HepG2 (cell line): ENCODE data around the gene SH3BGRL2. TPM values are rescaled to one million over a fixed set of nuclear protein-coding genes. Genes with fewer than 3 reads are reported as not detected.
A peak's percentile ranks its signal among the peaks of the same experiment; 100 is the strongest.

Source experiments
- FLYWCH1 ChIP-seq: sonication (generic); formaldehyde crosslinking; IDR thresholded peaks from 2 replicates; pipeline ENCODE4 v1.8.1; 2023; ENCODE audit warnings: mild to moderate bottlenecking, missing genetic modification reagents
- FOXK1 ChIP-seq: sonication (generic); formaldehyde crosslinking; IDR thresholded peaks from 2 replicates; pipeline ENCODE4 v1.4.0; 2020; ENCODE audit warnings: low read depth, missing genetic modification reagents, borderline replicate concordance
- FOXK2 ChIP-seq: fragments of 450-650 bp; IDR thresholded peaks from 2 replicates; pipeline ENCODE4 v1.6.1; 2016
- ISL2 ChIP-seq: sonication (generic); formaldehyde crosslinking; IDR thresholded peaks from 2 replicates; pipeline ENCODE4 v1.5.0; 2020; ENCODE audit warnings: missing genetic modification reagents
- MLX ChIP-seq: IDR thresholded peaks from 2 replicates; pipeline ENCODE4 v1.6.1; 2016
- MXD1 ChIP-seq: sonication (generic); formaldehyde crosslinking; IDR thresholded peaks from 2 replicates; pipeline ENCODE4 v1.4.0; 2020; ENCODE audit warnings: mild to moderate bottlenecking, missing genetic modification reagents
- MXI1 ChIP-seq: IDR thresholded peaks from 3 replicates; pipeline ENCODE4 v1.6.1; 2012; ENCODE audit warnings: low read depth, low read length, inconsistent platforms, borderline replicate concordance
- PAXIP1 ChIP-seq: sonication (generic); formaldehyde crosslinking; conservative IDR thresholded peaks from 2 replicates; pipeline ENCODE4 v1.4.0; 2020; ENCODE audit warnings: mild to moderate bottlenecking, missing genetic modification reagents, moderate library complexity
- RFX3 ChIP-seq: IDR thresholded peaks from 2 replicates; pipeline ENCODE4 v1.6.1; 2016; ENCODE audit warnings: missing biosample characterization, missing genetic modification reagents
- TCF7 ChIP-seq: sonication (generic); IDR thresholded peaks from 2 replicates; pipeline ENCODE4 v1.6.1; 2016; ENCODE audit warnings: antibody characterized with exemption, low read depth
- TEAD3 ChIP-seq: optimal IDR thresholded peaks from 2 replicates; pipeline ENCODE3; 2016; ENCODE audit warnings: borderline replicate concordance
- TFAP4 ChIP-seq: sonication (generic); IDR thresholded peaks from 2 replicates; pipeline ENCODE4 v1.6.1; 2016; ENCODE audit warnings: low read depth, borderline replicate concordance
- ZBTB10 ChIP-seq: sonication (generic); formaldehyde crosslinking; IDR thresholded peaks from 2 replicates; pipeline ENCODE4 v1.4.0; 2020; ENCODE audit warnings: missing genetic modification reagents, borderline replicate concordance
- ZBTB14 ChIP-seq: sonication (generic); formaldehyde crosslinking; IDR thresholded peaks from 2 replicates; pipeline ENCODE4 v1.4.0; 2020; ENCODE audit warnings: missing genetic modification reagents
- ZFP36L2 ChIP-seq: sonication (generic); formaldehyde crosslinking; IDR thresholded peaks from 2 replicates; pipeline ENCODE4 v1.4.0; 2020; ENCODE audit warnings: missing genetic modification reagents
- ZMAT3 ChIP-seq: sonication (generic); formaldehyde crosslinking; conservative IDR thresholded peaks from 2 replicates; pipeline ENCODE4 v1.7.0; 2021; ENCODE audit warnings: missing genetic modification reagents
- ZNF138 ChIP-seq: sonication (generic); formaldehyde crosslinking; IDR thresholded peaks from 2 replicates; pipeline ENCODE4 v1.5.0; 2020; ENCODE audit warnings: mild to moderate bottlenecking, low read depth, missing genetic modification reagents
- ZNF678 ChIP-seq: sonication (generic); formaldehyde crosslinking; IDR thresholded peaks from 2 replicates; pipeline ENCODE4 v1.4.0; 2020; ENCODE audit warnings: mild to moderate bottlenecking, missing genetic modification reagents
- ZNF691 ChIP-seq: sonication (generic); formaldehyde crosslinking; IDR thresholded peaks from 2 replicates; pipeline ENCODE4 v1.4.0; 2020; ENCODE audit warnings: missing genetic modification reagents, low read depth, mild to moderate bottlenecking, borderline replicate concordance
- polyA plus RNA-seq, 8 experiments: library from polyadenylated mRNA; depleted of rRNA in 3 of 8; stranded (reverse) in 7 of 8; unstranded in 1 of 8; fragments of >200 nt; fragmentation: Illumina TruSeq in 4 of 8; extraction: Trizol in 4 of 8; gene quantifications; 2 replicates each; pipeline versions ENCODE4 v1.2.1 to v1.2.3, GENCODE V29; 2011 to 2016; ENCODE audit warnings: low read depth in 4 of 8, missing spikeins in 1 of 8, mixed read lengths in 1 of 8; ENCODE audit not compliant: insufficient read depth in 1 of 8
- total RNA-seq, 5 experiments: library from RNA; depleted of rRNA; stranded (reverse); fragments of >200 nt; fragmentation: Illumina TruSeq; extraction: Trizol; gene quantifications; 2 replicates each; pipeline ENCODE4 v1.2.3, GENCODE V29; 2016; ENCODE audit warnings: low read depth in 1 of 5

SH3BGRL2 gene
- total and polyA plus RNA-seq, 2 of the 13 experiments (the other 11 are each of a cell fraction or from before 2014, with no cell fraction given): 10.9 to 28.8 TPM

GRCh38 chr6:79604583-79605037 lies 26.5 kb upstream of the SH3BGRL2 start (continued):
- TF ChIP-seq TFAP4 (peak; percentile 96), MXD1 (no peak), FOXK1 (CRISPR knock-in tag) (peak; percentile 55; the same call in 1 of the 2 replicates), MXI1 (no peak), PAXIP1 (CRISPR knock-in tag) (peak; percentile 79), ZBTB10 (CRISPR knock-in tag) (no peak), ZNF678 (CRISPR knock-in tag) (no peak), MLX (CRISPR knock-in tag) (no peak), TEAD3 (CRISPR knock-in tag) (peak; percentile 93), ISL2 (no peak), RFX3 (CRISPR knock-in tag) (no peak), TCF7 (no peak), ZNF691 (CRISPR knock-in tag) (no peak), ZBTB14 (no peak), ZMAT3 (no peak), ZFP36L2 (CRISPR knock-in tag) (no peak), ZNF138 (no peak), FLYWCH1 (no peak), FOXK2 (0 out of 2 replicates have a peak, but pooled peaks have one; percentile 39)
